MM.1S (cell line): ENCODE measurements around the gene TPRN.

ENCODE experiments used
- DNase-seq: peaks from one replicate; pipeline ENCODE4 v3.0.0-alpha.2; 2015
- H2AFZ ChIP-seq: fragments of 300-600 bp; sonication (generic); 2 replicates; pipeline ENCODE4 v1.6.0; 2016; ENCODE audit warnings: antibody characterized with exemption, low read length
- H3F3A ChIP-seq: fragments of 300-600 bp; sonication (generic); 2 replicates; pipeline ENCODE4 v1.6.1; 2016; ENCODE audit warnings: mild to moderate bottlenecking, antibody characterized with exemption, low read length, moderate library complexity, mixed read lengths; ENCODE audit not compliant: insufficient read depth
- H3K27ac ChIP-seq: fragments of 300-600 bp; sonication (generic); 2 replicates; pipeline ENCODE4 v1.5.1; 2016; ENCODE audit warnings: mild to moderate bottlenecking, low read length
- H3K27me3 ChIP-seq: fragments of 300-600 bp; sonication (generic); replicated peaks from 2 replicates; pipeline ENCODE4 v1.6.0; 2016; ENCODE audit warnings: low read length; ENCODE audit not compliant: insufficient read depth
- H3K36me3 ChIP-seq: fragments of 300-600 bp; sonication (generic); replicated peaks from 2 replicates; pipeline ENCODE4 v1.6.1; 2016; ENCODE audit warnings: mild to moderate bottlenecking, low read length, mixed read lengths; ENCODE audit not compliant: insufficient read depth
- H3K4me1 ChIP-seq: fragments of 300-600 bp; sonication (generic); 2 replicates; pipeline ENCODE4 v1.6.1; 2016; ENCODE audit warnings: low read length, mixed read lengths
- H3K4me2 ChIP-seq: fragments of 300-600 bp; sonication (generic); 2 replicates; pipeline ENCODE4 v1.6.0; 2016; ENCODE audit warnings: low read depth, low read length
- H3K4me3 ChIP-seq: fragments of 300-600 bp; sonication (generic); 2 replicates; pipeline ENCODE4 v1.5.1; 2016; ENCODE audit warnings: low read length, mixed read lengths
- H3K79me2 ChIP-seq: fragments of 300-600 bp; sonication (generic); 2 replicates; pipeline ENCODE4 v1.6.1; 2016; ENCODE audit warnings: mixed run types, low read length, mixed read lengths
- H3K9ac ChIP-seq: fragments of 300-600 bp; sonication (generic); 2 replicates; pipeline ENCODE4 v1.6.1; 2016; ENCODE audit warnings: low read length, mixed read lengths
- H3K9me2 ChIP-seq: fragments of 300-600 bp; sonication (generic); replicated peaks from 2 replicates; pipeline ENCODE4 v1.6.1; 2016; ENCODE audit warnings: mild to moderate bottlenecking, low read length, mixed read lengths; ENCODE audit not compliant: insufficient read depth
- H3K9me3 ChIP-seq: fragments of 300-600 bp; sonication (generic); replicated peaks from 2 replicates; pipeline ENCODE4 v1.6.1; 2016; ENCODE audit warnings: mild to moderate bottlenecking, low read length, mixed read lengths; ENCODE audit not compliant: insufficient read depth
- H4K20me1 ChIP-seq: fragments of 300-600 bp; sonication (generic); 2 replicates; pipeline ENCODE4 v1.6.1; 2016; ENCODE audit warnings: mild to moderate bottlenecking, low read length, moderate library complexity, mixed read lengths; ENCODE audit not compliant: insufficient read depth
- CTCF ChIP-seq: fragments of 300-600 bp; sonication (generic); IDR thresholded peaks from 2 replicates; pipeline ENCODE4 v1.5.1; 2016; ENCODE audit warnings: antibody characterized with exemption, low read length, mixed read lengths
- EZH2 ChIP-seq: fragments of 300-600 bp; sonication (generic); optimal IDR thresholded peaks from 2 replicates; pipeline ENCODE3; 2017; ENCODE audit warnings: low read depth, mild to moderate bottlenecking, antibody characterized with exemption, low read length, mixed read lengths
- EZH2phosphoT487 ChIP-seq: fragments of 300-600 bp; sonication (generic); IDR thresholded peaks from 2 replicates; pipeline ENCODE4 v1.6.1; 2018; ENCODE audit warnings: antibody characterized with exemption, low read length

TPRN gene

GRCh38 chr9:137188490-137189296 lies 11.8 kb downstream of the TPRN start, which contains the start of the genes ANAPC2 and SSNA1:
ANAPC2 (minus strand) TSS chr9:137188560; CDS start chr9:137188532, 28 bp downstream.
SSNA1 (plus strand) TSS chr9:137188676; CDS start chr9:137188727, 51 bp downstream.
- no peaks in the 10 kb centered on the region for H3K36me3 ChIP-seq
- H3K9me2 ChIP-seq = no peaks in the 10 kb centered on the region
- H3K9ac ChIP-seq = peak within 1 kb of the TSS; percentile 93
- no peak for TF ChIP-seq EZH2phosphoT487
- peak; percentile 49 for TF ChIP-seq CTCF
- H3K79me2 ChIP-seq = peaks cover 59% of the 10 kb centered on the region
- H3K27me3 ChIP-seq = no peaks in the 10 kb centered on the region
- peak within 1 kb of the TSS; percentile 94 for H3K27ac ChIP-seq
- peak within 1 kb of the TSS; percentile 93 for H3K4me2 ChIP-seq
- peak within 1 kb of the TSS; percentile 93 for H2AFZ ChIP-seq
- H3K9me3 ChIP-seq = no peaks in the 10 kb centered on the region
- H3K4me3 ChIP-seq = peak within 1 kb of the TSS; percentile 98
- H4K20me1 ChIP-seq = no peaks in the 10 kb centered on the region
- DNase-seq = peak; percentile 96
- H3F3A ChIP-seq = peaks cover 19% of the 10 kb centered on the region
- peaks cover 17% of the 10 kb centered on the region for H3K4me1 ChIP-seq

GRCh38 chr9:137188086-137188489 lies 12.5 kb downstream of the TPRN start:
- H3F3A ChIP-seq = peaks cover 19% of the 10 kb centered on the region
- peak overlapping the region; percentile 91 for H3K4me2 ChIP-seq
- no peaks in the 10 kb centered on the region for H3K9me3 ChIP-seq
- no peaks in the 10 kb centered on the region for H3K36me3 ChIP-seq
- H3K9me2 ChIP-seq = no peaks in the 10 kb centered on the region
- H2AFZ ChIP-seq = peak overlapping the region; percentile 93
- no peak for TF ChIP-seq EZH2
- no peak for TF ChIP-seq CTCF
- TF ChIP-seq EZH2phosphoT487 = no peak
- H3K27me3 ChIP-seq = no peaks in the 10 kb centered on the region
- H3K9ac ChIP-seq = peak overlapping the region; percentile 93
- H3K27ac ChIP-seq = peak overlapping the region; percentile 94; the same call in 1 of the 2 replicates
- no peak for DNase-seq
- peaks cover 59% of the 10 kb centered on the region for H3K79me2 ChIP-seq
- H4K20me1 ChIP-seq = no peaks in the 10 kb centered on the region
- H3K4me1 ChIP-seq = peaks cover 17% of the 10 kb centered on the region
- peak overlapping the region; percentile 98 for H3K4me3 ChIP-seq

DNA sequence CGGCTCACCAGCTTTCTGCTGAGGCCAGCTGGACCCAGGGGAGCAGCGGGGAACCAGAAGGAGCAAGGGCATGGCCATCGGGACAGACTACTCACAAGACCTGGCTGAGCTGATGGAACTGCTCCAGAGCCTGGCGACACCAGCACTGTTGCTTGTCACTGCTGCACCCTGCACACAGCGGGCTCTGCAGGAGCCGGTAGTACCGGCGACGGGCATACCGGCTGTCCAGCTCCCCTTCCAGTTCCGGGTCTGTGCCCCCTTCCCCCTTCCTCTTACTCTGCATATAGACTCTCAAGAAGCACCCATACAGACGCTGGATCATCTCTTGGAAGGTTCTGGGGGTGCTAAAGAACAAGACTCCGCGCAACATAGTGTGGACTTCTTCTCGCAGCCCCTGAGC lies 13.2 kb downstream of the TPRN start:
- Histone ChIP-seq H3K27ac (no peak overlapping the region), H3K4me2 (peak overlapping the region; percentile 91), H3K4me3 (peak overlapping the region; percentile 98), H3K79me2 (peaks cover 59% of the 10 kb centered on the region), H3F3A (peaks cover 19% of the 10 kb centered on the region), H4K20me1 (no peaks in the 10 kb centered on the region), H3K36me3 (no peaks in the 10 kb centered on the region), H3K9ac (peak overlapping the region; percentile 93), H3K9me3 (no peaks in the 10 kb centered on the region), H3K4me1 (peaks cover 17% of the 10 kb centered on the region), H3K9me2 (no peaks in the 10 kb centered on the region), H3K27me3 (no peaks in the 10 kb centered on the region), H2AFZ (no peak overlapping the region)
- no peak for DNase-seq
- TF ChIP-seq CTCF (no peak), EZH2phosphoT487 (no peak), EZH2 (no peak)
